ENCODE results near the gene ARSK. TPM values are rescaled to one million over a fixed set of nuclear protein-coding genes. Genes with fewer than 3 reads are reported as not detected.
"Not testable (repeated sequence)": the region's sequence is repeated elsewhere in the genome, so short reads cannot be mapped to it uniquely, and the experiment has no call there.

Gene ARSK
- total RNA-seq, 1 donor from 2014 or later = 5.9 TPM

DNA sequence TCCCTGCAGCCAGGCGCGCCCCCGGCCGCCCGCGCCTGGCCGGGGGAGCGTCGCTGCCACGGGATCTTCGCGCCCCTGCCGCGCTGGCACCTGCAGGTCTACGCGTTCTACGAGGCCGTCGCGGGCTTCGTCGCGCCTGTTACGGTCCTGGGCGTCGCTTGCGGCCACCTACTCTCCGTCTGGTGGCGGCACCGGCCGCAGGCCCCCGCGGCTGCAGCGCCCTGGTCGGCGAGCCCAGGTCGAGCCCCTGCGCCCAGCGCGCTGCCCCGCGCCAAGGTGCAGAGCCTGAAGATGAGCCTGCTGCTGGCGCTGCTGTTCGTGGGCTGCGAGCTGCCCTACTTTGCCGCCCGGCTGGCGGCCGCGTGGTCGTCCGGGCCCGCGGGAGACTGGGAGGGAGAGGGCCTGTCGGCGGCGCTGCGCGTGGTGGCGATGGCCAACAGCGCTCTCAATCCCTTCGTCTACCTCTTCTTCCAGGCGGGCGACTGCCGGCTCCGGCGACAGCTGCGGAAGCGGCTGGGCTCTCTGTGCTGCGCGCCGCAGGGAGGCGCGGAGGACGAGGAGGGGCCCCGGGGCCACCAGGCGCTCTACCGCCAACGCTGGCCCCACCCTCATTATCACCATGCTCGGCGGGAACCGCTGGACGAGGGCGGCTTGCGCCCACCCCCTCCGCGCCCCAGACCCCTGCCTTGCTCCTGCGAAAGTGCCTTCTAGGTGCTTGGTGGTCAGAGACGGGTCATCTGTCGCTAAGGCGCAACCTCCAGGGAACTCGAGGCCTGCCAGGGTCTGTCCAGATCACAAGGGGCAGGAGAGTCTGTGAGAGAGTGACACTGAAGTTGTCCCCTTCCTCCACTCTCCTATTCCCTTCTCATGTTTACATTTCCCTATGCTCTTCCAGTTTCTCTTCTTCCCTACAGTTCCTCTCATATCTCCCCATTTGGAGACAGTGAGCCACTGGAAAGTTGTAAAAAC is 66.3 kb downstream of the ARSK start:
- no peak for DNase-seq (ENCODE audit: low spot score)

DNA sequence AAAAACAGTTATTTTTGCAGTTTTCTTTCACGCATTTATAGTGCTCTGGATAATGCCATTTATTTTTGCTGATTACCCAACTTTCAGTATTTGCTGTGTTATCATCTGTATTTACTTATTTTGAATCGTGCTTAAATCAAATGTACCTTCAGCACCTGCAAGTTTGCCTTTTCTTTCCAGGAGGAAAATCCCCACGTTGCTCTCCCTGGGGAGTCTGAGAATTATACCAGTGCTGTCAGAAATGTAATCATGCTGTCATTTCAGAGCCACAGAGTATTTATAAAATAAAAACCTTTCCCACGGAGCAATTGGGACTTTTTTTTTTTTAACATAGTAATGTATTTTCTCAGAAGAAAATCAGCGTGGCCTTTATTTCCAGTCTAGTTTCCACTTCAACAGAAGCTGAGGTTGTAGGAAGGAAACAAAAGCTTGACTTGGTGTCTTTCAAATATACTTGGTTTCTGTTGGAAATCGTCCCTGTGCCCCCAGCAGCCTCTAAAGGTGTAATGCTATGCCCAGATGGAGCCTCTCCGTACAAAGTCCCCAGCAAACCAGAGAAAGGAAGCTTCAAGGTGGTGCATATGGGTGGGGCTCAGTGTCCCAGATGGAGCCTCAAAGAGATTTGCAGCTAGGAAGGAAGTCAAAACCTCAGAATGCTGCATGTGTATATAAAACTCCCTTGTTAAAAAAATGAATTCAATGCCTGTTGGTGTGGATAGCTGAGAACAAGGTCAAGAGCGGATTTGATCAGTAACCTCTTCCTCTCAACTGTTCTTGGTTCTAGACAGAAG is 67.1 kb downstream of the ARSK start:
- DNase-seq (ENCODE audit: low spot score) = no peak

DNA sequence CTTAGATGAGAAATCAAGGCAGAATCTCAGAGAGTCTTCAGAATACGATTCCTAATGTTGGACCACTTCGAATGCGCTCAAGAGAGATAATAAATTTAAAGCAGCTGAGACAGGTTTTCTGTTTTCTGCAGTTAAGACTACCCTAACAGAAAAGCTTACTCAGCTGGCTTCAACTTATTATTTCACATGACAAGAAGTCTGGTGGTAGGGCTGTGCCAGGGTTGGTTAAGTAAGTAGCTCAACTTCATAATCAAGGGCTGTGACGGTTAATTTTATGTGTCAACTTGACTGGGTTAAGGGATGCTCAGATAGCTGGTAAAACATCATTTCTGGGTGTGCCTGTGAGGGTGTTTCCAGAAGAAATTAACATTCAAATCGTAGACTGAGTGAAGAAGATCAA is 68.8 kb downstream of the ARSK start:
- DNase-seq (ENCODE audit: low spot score) = no peak

DNA sequence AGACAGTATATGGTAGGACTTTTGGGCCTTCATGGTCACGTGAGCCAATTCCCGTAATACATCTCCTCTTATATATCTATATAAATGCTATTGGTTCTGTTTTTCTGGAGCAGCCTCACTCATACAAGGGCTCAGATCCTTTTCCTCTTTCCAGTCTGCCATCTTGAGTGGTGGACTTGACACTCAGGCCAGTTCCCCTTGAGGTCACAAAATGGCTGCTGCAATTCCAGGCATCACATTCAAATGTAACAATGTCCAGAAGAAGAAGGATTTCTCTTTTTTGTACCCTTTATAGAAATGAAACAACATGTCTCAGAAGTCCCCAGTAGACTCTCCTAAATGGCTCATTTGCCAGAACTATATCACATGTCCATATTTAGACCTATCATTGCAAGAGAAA is 69.5 kb downstream of the ARSK start:
- DNase-seq (ENCODE audit: low spot score) = no peak

GRCh38 chr5:95626701-95627100 is 71.8 kb downstream of the ARSK start:
- no peak for DNase-seq (ENCODE audit: low spot score)

DNA sequence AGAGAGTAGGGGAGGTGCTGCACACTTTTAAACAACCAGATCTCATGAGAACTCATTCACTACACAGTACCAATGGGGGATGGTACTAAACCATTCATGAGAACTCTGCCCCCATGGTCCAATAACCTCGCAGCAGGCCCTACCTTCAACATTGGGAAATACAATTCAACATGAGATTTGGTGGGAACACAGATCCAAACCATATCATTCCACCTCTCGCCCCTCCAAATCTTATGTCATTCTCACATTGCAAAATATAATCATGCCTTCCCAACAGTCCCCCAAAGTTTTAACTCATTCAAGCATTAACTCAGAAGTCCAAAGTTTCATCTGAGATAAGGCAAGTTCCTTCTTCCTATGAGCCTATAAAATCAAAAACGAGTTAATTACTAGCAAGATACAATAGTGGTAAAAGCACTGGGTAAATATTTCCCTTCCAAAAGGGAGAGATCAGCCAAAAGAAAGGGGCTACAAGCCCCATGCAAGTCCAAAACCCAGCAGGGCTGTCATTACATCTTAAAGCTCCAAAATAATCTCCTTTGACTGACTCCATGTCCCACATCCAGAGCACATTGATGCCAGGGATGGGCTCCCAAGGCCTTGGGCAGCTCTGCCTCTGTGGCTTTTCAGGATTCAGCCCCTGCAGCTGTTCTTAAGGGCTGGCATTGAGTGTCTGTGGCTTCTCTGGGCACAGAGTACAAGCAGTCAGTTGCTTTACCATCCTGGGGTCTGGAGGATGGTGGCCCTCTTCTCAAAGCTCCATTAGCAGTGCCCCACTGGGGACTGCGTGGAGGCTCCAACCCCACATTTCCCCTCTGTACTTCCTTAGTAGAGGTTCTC is 73.3 kb downstream of the ARSK start:
- no peak for DNase-seq (ENCODE audit: low spot score)

- no peak for DNase-seq (ENCODE audit: low spot score)
Measured at GRCh38 chr5:95628933-95629332, 74.0 kb downstream of the ARSK start.

GRCh38 chr5:95630394-95630917 is 75.6 kb downstream of the ARSK start:
- no peak for DNase-seq (ENCODE audit: low spot score)

- DNase-seq (ENCODE audit: low spot score) = no peak
Measured at GRCh38 chr5:95631255-95631958, 76.5 kb downstream of the ARSK start.

DNA sequence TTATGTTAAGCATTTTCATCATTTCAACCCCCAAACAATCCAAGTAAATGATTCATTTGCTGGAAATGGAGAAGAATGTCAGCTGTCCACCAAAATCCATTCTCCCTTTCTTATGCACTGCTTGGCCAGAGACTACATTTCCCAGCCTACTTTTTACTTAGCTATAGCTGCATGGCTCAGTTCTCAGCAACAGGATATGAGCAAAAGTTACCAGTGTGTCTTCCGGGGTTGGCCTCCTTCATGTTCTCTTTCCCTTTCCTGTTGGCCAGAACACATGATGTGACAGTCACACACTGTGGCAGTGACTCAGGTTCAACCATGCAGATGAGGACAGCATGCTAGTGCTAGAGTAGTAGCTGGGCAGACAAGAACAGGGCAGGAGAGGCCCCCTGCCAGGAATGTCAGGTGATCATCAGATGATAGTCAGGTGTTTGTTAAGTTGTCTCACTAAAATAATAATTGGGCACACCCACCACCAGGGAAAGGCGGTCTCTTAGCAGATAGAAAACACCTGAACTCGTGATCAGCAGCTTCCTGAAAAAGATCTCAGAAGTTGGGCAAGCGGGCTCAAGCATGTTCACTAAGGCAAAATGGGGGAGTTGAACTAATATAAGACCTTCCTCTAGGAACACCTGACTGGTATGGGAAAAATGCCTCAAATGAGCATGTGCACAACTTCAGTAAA is 77.2 kb downstream of the ARSK start:
- no peak for DNase-seq (ENCODE audit: low spot score)

DNA sequence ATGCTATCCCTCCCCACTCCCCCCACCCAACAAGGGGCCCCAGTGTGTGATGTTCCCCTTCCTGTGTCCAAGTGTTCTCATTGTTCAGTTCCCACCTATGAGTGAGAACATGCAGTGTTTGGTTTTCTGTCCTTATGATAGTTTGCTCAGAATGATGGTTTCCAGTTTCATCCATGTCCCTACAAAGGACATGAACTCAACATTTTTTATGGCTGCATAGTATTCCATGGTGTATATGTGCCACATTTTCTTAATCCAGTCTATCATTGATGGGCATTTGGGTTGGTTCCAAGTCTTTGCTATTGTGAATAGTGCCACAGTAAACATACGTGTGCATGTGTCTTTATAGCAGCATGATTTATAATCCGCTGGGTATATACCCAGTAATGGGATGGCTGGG is 78.0 kb downstream of the ARSK start:
- DNase-seq (ENCODE audit: low spot score) = not testable (repeated sequence)

- DNase-seq (ENCODE audit: low spot score) = no peak
Measured at GRCh38 chr5:95633671-95634070, 78.8 kb downstream of the ARSK start.

GRCh38 chr5:95634081-95634480 is 79.2 kb downstream of the ARSK start:
- DNase-seq (ENCODE audit: low spot score) = no peak

DNA sequence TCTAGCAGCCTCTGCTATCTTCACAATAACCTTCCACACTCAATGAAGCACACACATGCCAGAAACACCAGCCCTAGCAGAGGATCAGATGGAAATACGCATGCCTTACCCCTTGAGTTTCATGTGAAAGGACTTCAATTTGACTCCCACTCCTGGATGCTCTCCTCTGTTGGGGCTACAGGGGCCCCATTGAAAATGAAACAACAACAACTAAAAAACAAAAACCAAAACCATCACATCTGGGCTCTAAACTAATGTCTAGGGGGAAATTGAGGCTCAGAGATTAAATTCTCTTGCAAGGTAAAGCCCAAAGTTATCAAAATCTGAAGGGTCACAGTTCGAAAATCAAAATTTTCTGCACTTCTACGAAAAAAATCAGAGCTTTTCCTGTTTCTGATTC is 83.7 kb downstream of the ARSK start:
- DNase-seq (ENCODE audit: low spot score) = no peak

DNA sequence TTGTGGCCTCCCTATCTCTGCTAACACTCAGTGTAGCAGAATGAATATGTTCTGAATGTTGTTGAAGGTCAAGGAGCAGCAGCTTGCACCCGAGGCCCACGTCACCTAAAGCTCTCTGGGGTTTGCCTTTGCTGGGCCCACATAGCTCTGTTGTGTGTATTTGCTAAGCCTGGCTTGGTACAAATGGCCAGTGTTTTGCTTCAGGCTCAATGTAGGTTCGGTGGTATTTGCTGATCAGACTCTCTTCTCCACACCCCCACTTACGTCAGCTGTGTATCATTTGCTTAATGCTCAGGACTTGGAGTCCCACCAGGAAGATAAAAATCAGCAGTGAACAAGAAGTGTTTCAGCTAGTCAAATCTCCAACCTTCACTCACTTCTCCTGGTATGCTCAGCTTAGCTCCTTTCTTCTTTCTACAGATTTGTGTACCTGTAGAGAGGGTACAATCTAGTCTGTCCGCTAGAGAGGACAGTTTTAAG is 86.9 kb downstream of the ARSK start:
- DNase-seq (ENCODE audit: low spot score) = no peak

DNA sequence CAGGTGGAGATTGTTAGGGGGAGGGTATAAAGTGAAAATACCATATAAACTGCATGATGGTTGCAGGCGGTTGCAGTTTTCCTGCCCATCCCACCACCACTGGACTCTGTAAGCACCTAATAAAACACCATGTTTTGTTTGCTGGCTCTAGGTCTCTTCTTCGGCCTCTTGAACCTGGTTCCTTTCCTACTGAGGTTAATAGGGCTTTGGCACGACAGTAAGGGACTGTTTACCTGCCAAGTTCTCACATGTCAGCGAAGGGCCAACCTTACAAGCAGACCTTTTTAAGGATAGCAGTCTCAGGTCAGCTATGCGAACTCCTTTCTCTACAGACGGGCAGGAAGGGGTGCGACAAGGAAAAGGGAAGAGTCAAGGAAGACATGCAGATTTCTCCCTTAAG is 88.3 kb downstream of the ARSK start:
- DNase-seq (ENCODE audit: low spot score) = no peak

DNA sequence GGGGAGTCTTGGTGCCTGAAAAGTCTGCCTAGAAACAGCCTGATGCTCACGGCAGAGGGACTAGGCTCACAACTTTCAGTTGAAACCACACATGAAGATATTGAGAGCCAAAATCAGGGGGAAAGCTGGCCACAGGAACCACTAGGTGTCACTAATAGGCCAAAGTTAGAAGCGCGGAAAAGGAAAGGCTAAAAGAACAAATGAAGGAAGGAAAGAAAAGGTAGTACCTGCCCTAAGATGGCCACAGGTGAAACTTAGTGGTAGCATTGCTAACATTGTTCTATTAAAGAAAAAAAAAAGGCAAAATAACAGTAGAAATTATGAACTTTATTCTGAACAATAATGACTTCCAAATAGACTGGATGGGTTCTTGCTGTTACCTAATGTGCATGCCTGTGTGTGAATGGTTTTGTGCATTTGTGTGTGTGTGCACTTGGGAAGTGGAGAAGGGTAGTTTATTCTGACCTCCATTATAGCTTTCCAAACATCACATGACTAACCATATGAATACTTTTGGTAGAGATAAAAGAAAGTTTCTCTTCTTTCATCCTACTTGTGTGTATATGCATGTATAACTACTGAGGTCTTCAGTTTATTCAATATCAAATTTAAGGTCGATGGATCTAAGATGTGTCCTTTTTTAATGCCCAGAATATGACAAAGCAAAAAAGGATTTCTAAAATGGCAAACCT is 89.6 kb downstream of the ARSK start:
- peak; percentile 49 for DNase-seq (ENCODE audit: low spot score)

- not testable (repeated sequence) for DNase-seq (ENCODE audit: low spot score)
Measured at GRCh38 chr5:95646226-95646568, 91.3 kb downstream of the ARSK start.

DNA sequence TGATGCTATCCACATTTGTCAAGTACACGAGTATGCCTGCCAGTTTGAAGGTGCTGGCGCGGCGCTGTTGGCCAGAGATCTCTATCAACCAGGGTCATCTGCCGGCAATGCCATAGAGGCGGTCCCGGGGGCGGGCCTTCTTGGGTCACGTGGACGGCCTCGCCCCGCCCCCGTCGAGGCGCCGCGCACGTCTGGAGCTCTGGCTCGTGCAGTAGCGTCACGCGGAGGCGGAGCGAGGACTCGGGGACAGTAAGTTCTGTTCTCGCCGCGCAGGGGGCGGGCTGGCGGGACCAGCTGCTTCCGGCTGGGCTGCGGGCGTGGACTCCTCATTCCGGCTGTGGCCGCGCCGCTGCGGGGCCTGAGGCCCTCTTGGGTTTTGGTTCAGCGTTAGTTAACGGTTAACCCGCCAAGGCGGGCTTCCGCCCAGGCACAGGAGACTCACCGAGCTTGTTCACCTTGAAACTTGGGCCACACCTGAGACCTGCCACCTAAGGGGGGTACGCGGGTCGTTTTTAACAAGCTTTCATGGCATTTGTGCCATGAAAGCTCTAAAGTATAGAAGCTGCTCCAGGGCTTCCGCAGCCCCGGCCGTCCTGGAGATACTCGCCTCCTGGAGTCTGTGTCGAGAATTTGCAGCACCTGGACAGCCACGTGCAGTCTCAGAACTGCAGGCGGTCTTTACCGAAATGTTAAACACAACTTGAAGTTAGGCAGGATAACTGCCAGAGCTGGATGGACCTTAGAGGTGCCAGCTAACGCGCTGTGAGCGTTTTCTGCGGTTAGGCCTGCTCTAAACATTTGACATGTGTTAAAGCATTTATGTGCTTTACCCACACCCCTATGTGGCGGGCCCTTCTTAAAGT is 91.9 kb downstream of the ARSK start, which contains the start of gene RFESD:
Gene RFESD (plus strand): TSS at position 209 of the 863 bp plus-strand sequence. CDS start 5,495 bp downstream, outside the sequence.
- DNase-seq (ENCODE audit: low spot score) = peak; percentile 98
